OCI-LY3 (cell line): ENCODE data around the gene PYGB.

ENCODE experiments used
- H2AFZ ChIP-seq: fragments of 200-600, 300-600 bp; shearing (Covaris generic); 2 replicates; pipeline ENCODE4 v1.6.0; 2014; ENCODE audit warnings: antibody characterized with exemption, low read depth, low read length
- H3K27ac ChIP-seq: fragments of 200-600, 300-600 bp; sonication (generic); 2 replicates; pipeline ENCODE4 v1.5.1; 2014; ENCODE audit warnings: mild to moderate bottlenecking, low read length, moderate library complexity, mixed read lengths
- H3K27me3 ChIP-seq: fragments of 200-600, 300-600 bp; sonication (generic); 2 replicates; pipeline ENCODE4 v1.6.1; 2014; ENCODE audit warnings: low read depth, low read length, mixed read lengths
- H3K36me3 ChIP-seq: fragments of 200-600, 300-600 bp; sonication (generic); replicated peaks from 2 replicates; pipeline ENCODE3; 2014; ENCODE audit warnings: low read depth, low read length, mixed read lengths
- H3K4me1 ChIP-seq: fragments of 300-600, 200-600 bp; sonication (generic); 2 replicates; pipeline ENCODE4 v1.6.1; 2014; ENCODE audit warnings: low read length, mixed read lengths
- H3K4me2 ChIP-seq: fragments of 200-600, 300-600 bp; sonication (generic); 2 replicates; pipeline ENCODE4 v1.6.1; 2014; ENCODE audit warnings: low read length, mixed read lengths
- H3K4me3 ChIP-seq: fragments of 300-600, 200-600 bp; sonication (generic); 2 replicates; pipeline ENCODE4 v1.5.1; 2014; ENCODE audit warnings: antibody characterized with exemption, mild to moderate bottlenecking, low read length, moderate library complexity
- H3K79me2 ChIP-seq: fragments of 300-600, 200-600 bp; shearing (Covaris generic); 2 replicates; pipeline ENCODE4 v1.6.1; 2014; ENCODE audit warnings: mild to moderate bottlenecking, low read length, mixed read lengths
- H3K9ac ChIP-seq: fragments of 300-600, 200-600 bp; shearing (Covaris generic); 2 replicates; pipeline ENCODE4 v1.6.0; 2014; ENCODE audit warnings: mild to moderate bottlenecking, low read length, moderate library complexity
- H3K9me3 ChIP-seq: fragments of 200-600, 300-600 bp; shearing (Covaris generic); 2 replicates; pipeline ENCODE4 v1.6.1; 2014; ENCODE audit warnings: low read length, mixed read lengths; ENCODE audit not compliant: insufficient read depth
- H4K20me1 ChIP-seq: fragments of 200-600, 300-600 bp; sonication (generic); 2 replicates; pipeline ENCODE4 v1.6.1; 2016; ENCODE audit warnings: low read length, mixed read lengths; ENCODE audit not compliant: insufficient read depth
- EZH2phosphoT487 ChIP-seq: fragments of 200-600 bp; shearing (Covaris generic); IDR thresholded peaks from 2 replicates; pipeline ENCODE4 v1.6.1; 2018; ENCODE audit warnings: antibody characterized with exemption, mixed run types, low read depth
- TF ChIP-seq, protein P1 (sequence below): fragments of 200-600, 300-600 bp; sonication (generic); IDR thresholded peaks from 2 replicates; pipeline ENCODE4 v1.5.1; 2014; ENCODE audit warnings: antibody characterized with exemption, low read length, low read depth

The PYGB gene

DNA sequence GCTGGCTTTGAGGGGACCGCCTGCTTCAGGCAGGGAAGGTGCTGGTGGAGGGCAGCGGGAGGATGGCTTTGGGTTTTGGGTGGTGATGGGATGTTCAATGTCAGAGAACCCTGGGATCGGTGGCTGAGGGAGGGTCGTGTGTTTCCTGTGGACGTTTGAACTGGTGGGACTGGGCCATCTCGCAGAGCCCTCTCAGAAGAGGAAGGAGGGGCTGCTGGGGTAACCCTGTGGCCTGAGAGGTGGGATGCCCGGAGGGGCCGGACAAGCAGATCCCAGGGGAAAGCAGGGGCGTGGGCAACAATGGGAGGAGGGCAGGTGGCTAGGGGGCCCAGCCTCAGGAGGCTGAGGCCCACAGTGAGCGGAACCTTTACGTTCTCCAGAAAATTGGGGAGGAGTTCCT, 34.9 kb downstream of the PYGB start:
- no peaks in the 10 kb centered on the region for H3K79me2 ChIP-seq
- TF ChIP-seq EZH2phosphoT487, result no peak
- TF ChIP-seq, protein P1, sequence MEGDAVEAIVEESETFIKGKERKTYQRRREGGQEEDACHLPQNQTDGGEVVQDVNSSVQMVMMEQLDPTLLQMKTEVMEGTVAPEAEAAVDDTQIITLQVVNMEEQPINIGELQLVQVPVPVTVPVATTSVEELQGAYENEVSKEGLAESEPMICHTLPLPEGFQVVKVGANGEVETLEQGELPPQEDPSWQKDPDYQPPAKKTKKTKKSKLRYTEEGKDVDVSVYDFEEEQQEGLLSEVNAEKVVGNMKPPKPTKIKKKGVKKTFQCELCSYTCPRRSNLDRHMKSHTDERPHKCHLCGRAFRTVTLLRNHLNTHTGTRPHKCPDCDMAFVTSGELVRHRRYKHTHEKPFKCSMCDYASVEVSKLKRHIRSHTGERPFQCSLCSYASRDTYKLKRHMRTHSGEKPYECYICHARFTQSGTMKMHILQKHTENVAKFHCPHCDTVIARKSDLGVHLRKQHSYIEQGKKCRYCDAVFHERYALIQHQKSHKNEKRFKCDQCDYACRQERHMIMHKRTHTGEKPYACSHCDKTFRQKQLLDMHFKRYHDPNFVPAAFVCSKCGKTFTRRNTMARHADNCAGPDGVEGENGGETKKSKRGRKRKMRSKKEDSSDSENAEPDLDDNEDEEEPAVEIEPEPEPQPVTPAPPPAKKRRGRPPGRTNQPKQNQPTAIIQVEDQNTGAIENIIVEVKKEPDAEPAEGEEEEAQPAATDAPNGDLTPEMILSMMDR, result no peak
- H3K9ac ChIP-seq, result no peak overlapping the region
- peaks cover 24% of the 10 kb centered on the region for H4K20me1 ChIP-seq
- H2AFZ ChIP-seq, result no peak overlapping the region
- peaks cover 27% of the 10 kb centered on the region for H3K4me1 ChIP-seq
- H3K27ac ChIP-seq, result no peak overlapping the region
- no peaks in the 10 kb centered on the region for H3K9me3 ChIP-seq
- H3K4me2 ChIP-seq, result no peak overlapping the region
- H3K36me3 ChIP-seq, result peaks cover 38% of the 10 kb centered on the region
- no peak overlapping the region for H3K4me3 ChIP-seq
- H3K27me3 ChIP-seq, result no peaks in the 10 kb centered on the region

DNA sequence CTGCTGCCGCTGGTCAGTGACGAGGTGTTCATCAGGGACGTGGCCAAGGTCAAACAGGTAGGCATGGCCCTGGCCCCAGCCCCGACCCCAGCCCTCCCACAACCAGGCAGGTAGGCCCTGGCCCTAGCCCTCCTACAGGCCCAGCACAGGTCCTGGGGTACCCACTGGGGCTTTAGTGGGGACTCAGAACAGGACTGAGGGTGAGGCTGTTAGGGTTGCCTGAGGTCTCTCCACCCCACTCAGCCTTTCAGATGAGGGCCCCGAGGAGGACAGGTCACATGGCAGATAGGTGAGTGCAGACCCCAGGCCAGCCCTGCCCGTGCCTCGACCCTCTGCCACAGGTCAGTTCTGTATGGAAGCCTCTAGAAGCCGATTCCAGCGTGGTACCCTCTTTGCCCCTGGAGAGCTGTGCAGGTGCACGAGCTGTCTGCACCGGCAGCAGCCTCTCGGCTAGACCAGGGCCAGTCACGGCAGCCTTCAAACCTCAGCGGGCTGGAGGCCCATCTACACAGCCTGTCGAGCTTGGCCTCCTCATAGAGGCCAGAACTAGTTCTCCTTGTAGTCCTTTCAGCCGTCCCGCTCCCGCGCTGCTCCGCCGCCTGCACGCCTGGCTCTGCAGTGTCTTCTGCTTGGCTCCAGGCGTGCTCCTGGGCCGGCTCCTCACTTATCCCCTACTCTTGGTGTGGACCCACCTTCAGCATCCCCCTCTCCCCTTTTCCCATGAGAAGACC, 35.5 kb downstream of the PYGB start:
- Histone ChIP-seq H4K20me1 (peaks cover 24% of the 10 kb centered on the region), H3K4me2 (no peak overlapping the region), H3K9ac (no peak overlapping the region), H3K4me3 (no peak overlapping the region), H3K4me1 (peaks cover 32% of the 10 kb centered on the region), H3K27me3 (no peaks in the 10 kb centered on the region), H3K36me3 (peaks cover 43% of the 10 kb centered on the region), H3K27ac (no peak overlapping the region), H2AFZ (no peak overlapping the region), H3K9me3 (no peaks in the 10 kb centered on the region), H3K79me2 (no peaks in the 10 kb centered on the region)
- TF ChIP-seq, protein P1, result no peak
- TF ChIP-seq EZH2phosphoT487, result no peak

DNA sequence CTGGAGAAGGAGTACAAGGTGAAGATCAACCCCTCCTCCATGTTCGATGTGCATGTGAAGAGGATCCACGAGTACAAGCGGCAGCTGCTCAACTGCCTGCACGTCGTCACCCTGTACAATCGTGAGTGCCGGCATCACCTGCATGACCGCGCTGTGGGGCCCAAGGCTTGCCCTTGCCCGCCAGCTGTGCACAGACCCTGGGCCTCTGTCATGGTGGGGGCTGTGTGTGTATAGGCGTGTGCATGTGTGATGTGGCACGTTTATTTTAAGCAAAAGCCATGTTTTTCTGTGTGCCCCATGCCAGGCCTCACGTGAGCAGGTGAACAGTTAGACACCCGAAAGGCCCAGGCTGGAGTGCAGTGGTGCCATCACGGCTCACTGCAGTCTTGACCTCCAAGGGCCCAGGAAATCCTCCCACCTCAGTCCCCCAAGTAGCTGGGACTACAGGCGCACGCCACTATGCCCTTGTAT, 36.3 kb downstream of the PYGB start:
- Histone ChIP-seq H3K36me3 (peaks cover 38% of the 10 kb centered on the region), H3K27me3 (no peaks in the 10 kb centered on the region), H3K9ac (no peak overlapping the region), H3K79me2 (no peaks in the 10 kb centered on the region), H3K4me1 (peaks cover 40% of the 10 kb centered on the region), H3K9me3 (no peaks in the 10 kb centered on the region), H3K4me3 (no peak overlapping the region), H2AFZ (no peak overlapping the region), H3K27ac (no peak overlapping the region), H4K20me1 (peaks cover 29% of the 10 kb centered on the region), H3K4me2 (no peak overlapping the region)
- TF ChIP-seq EZH2phosphoT487, result no peak
- TF ChIP-seq, protein P1, result no peak

DNA sequence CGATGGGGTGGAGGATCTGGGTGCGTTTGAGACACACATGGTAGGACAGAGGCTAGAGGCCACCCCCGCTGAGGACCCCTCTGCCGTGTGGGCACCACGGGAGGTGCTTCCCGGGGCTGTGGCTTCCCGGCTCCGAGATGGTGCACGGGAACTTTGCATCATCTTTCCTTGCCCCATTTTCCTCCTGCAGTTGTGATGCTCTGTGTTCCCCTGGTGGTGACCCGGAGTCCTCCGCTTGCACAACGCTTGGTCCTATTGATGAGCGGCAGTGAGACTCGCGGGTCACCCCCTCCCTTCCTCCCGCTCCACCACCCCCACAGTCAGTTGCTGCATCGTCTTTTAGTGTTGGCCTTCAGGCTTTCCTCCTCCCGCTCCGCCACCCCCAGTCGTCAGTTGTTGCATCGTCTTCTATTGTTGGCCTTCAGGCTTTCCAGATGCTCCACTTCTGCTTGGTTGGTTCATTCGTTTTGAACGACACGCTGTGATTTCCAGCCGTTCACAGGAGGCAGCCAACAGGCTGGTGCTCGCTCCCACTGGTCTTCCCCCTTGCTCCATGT, 37.3 kb downstream of the PYGB start:
- Histone ChIP-seq H3K4me1 (peaks cover 37% of the 10 kb centered on the region), H2AFZ (no peak overlapping the region), H3K9ac (no peak overlapping the region), H3K27me3 (no peaks in the 10 kb centered on the region), H3K9me3 (no peaks in the 10 kb centered on the region), H3K27ac (no peak overlapping the region), H3K36me3 (peaks cover 34% of the 10 kb centered on the region), H4K20me1 (peaks cover 22% of the 10 kb centered on the region), H3K79me2 (no peaks in the 10 kb centered on the region), H3K4me2 (no peak overlapping the region), H3K4me3 (no peak overlapping the region)
- TF ChIP-seq, protein P1, result no peak
- TF ChIP-seq EZH2phosphoT487, result no peak
